Esophagus squamous epithelium (tissue), 5 donors: ENCODE measurements around the gene TSPAN19. TPM values are rescaled to one million over a fixed set of nuclear protein-coding genes. Genes with fewer than 3 reads are reported as not detected.

Experiments used
- DNase-seq: peaks from one replicate; lab custom pipeline; 2025; lab: John Stamatoyannopoulos, UW
- H3K27ac ChIP-seq, 4 donors: fragments of 200-600 bp; sonication (generic); one replicate each; pipeline ENCODE4 v1.5.1; 2016 to 2019; ENCODE audit warnings: mild to moderate bottlenecking in 1 of 4
- H3K27me3 ChIP-seq, 4 donors: fragments of 200-600 bp; sonication (generic); 1 replicate in 3 of 4; 2 replicates in 1 of 4; pipeline versions ENCODE4 v1.5.1 to v1.6.0; 2017 to 2021; ENCODE audit warnings: antibody characterized with exemption in 1 of 4
- H3K36me3 ChIP-seq, 3 donors: fragments of 200-600 bp; sonication (generic); one replicate each; pipeline ENCODE4 v1.5.1; 2016 to 2019
- H3K4me1 ChIP-seq, 3 donors: fragments of 200-600 bp; sonication (generic); one replicate each; pipeline ENCODE4 v1.5.1; 2017 to 2019
- H3K4me3 ChIP-seq, 4 donors: fragments of 200-600 bp; sonication (generic); 1 replicate in 3 of 4; 2 replicates in 1 of 4; pipeline ENCODE4 v1.5.1; 2016 to 2019; ENCODE audit warnings: mild to moderate bottlenecking in 2 of 4, moderate library complexity in 1 of 4
- H3K9me3 ChIP-seq, 3 donors: fragments of 200-600 bp; sonication (generic); one replicate each; pipeline ENCODE4 v1.5.1; 2016 to 2019
- CTCF ChIP-seq, 6 experiments: fragments of 450-650 bp in 4 of 6; fragments of 200-600 bp in 2 of 6; sonication (generic) in 2 of 6; IDR thresholded peaks; one replicate each; pipeline ENCODE4 v1.5.1; 2016 to 2019; ENCODE audit warnings: antibody characterized with exemption in 6 of 6, mild to moderate bottlenecking in 4 of 6, moderate library complexity in 4 of 6
- POLR2A ChIP-seq, 4 donors: fragments of 450-650 bp; IDR thresholded peaks; one replicate each; pipeline ENCODE4 v1.6.1; 2017; ENCODE audit warnings: antibody characterized with exemption in 4 of 4, mild to moderate bottlenecking in 4 of 4, moderate library complexity in 3 of 4
- WGBS, 2 donors: methylation state at CpG; one replicate each; pipeline ENCODE4 v1.1.5; 2018; 5-methylcytosine and 5-hydroxymethylcytosine counted together
- intact Hi-C: fragments of 100-400 bp; cut with DNase I; formaldehyde crosslinking; loops from one replicate; pipeline ENCODE4 v1.15.0; 2022
- total RNA-seq, 4 donors: library from RNA; depleted of rRNA; stranded (reverse); fragments of >200 nt; gene quantifications; one replicate each; pipeline ENCODE4 v1.1.0, GENCODE V29; 2016
- donor health status: DM: yes; HTN: yes; CAD: no.

The TSPAN19 gene
- not detected for total RNA-seq

- Histone ChIP-seq H3K4me1 (peaks cover 0 to 10% (median 0%) of the 10 kb centered on the region in 3 donors), H3K36me3 (no peaks in the 10 kb centered on the region), H3K27ac (no peak within 1 kb of the TSS), H3K4me3 (peak within 1 kb of the TSS; percentile 32 to 63 (median 46)), H3K27me3 (peaks cover 0 to 10% (median 0%) of the 10 kb centered on the region in 4 donors), H3K9me3 (no peaks in the 10 kb centered on the region)
- intact Hi-C loops: no loop called here
- no peak for DNase-seq
- TF ChIP-seq CTCF (IDR thresholded peaks at IDR 0.05): no peak
- TF ChIP-seq POLR2A (IDR thresholded peaks at IDR 0.05): no peak
- WGBS, 2 donors: 1 to 2% methylated on average over 16 to 22 of the region's 22 CpGs
Observed at GRCh38 chr12:85036234-85036707, at the start of gene TSPAN19, which contains the start of gene LRRIQ1. TSS of gene TSPAN19 (minus strand) at chr12:85036277. CDS start at chr12:85029946, 6,331 bp downstream. TSS of gene LRRIQ1 (plus strand) at chr12:85036351. CDS start at chr12:85038177, 1,826 bp downstream.

- intact Hi-C loops: no loop called here
- Histone ChIP-seq H3K27me3 (no peaks in the 10 kb centered on the region), H3K27ac (no peak overlapping the region), H3K9me3 (no peaks in the 10 kb centered on the region), H3K4me1 (no peaks in the 10 kb centered on the region), H3K4me3 (no peak overlapping the region), H3K36me3 (no peaks in the 10 kb centered on the region)
- DNase-seq: no peak
- no peak for TF ChIP-seq POLR2A (IDR thresholded peaks at IDR 0.05)
- no peak for TF ChIP-seq CTCF (IDR thresholded peaks at IDR 0.05)
- 60 to 69% methylated on average over 5 of the region's 5 CpGs for WGBS, 2 donors
Observed at GRCh38 chr12:85085066-85085465, 49.0 kb upstream of the TSPAN19 start.

GRCh38 chr12:85076688-85077430 is 40.8 kb upstream of the TSPAN19 start:
- no peaks in the 10 kb centered on the region for H3K9me3 ChIP-seq
- no peak for TF ChIP-seq POLR2A (IDR thresholded peaks at IDR 0.05)
- peak in 3 of 6 experiments; percentile 10 to 45 (median 31) for TF ChIP-seq CTCF (IDR thresholded peaks at IDR 0.05)
- no peaks in the 10 kb centered on the region for H3K36me3 ChIP-seq
- 0 to 3% methylated on average over 1 of the region's 1 CpG for WGBS, 2 donors
- no peaks in the 10 kb centered on the region for H3K27me3 ChIP-seq
- intact Hi-C loops: no loop called here
- H3K4me1 ChIP-seq: no peaks in the 10 kb centered on the region
- H3K27ac ChIP-seq: no peak overlapping the region
- no peak overlapping the region for H3K4me3 ChIP-seq
- DNase-seq: no peak

- Histone ChIP-seq H3K36me3 (no peaks in the 10 kb centered on the region), H3K4me3 (no peak overlapping the region), H3K4me1 (no peaks in the 10 kb centered on the region), H3K27me3 (no peaks in the 10 kb centered on the region), H3K27ac (no peak overlapping the region), H3K9me3 (no peaks in the 10 kb centered on the region)
- TF ChIP-seq CTCF (IDR thresholded peaks at IDR 0.05) (no peak), POLR2A (IDR thresholded peaks at IDR 0.05) (no peak)
- intact Hi-C loops: no loop called here
- DNase-seq: no peak
- 75 to 88% methylated on average over 1 of the region's 1 CpG for WGBS, 2 donors
Observed at GRCh38 chr12:85072826-85073225, 36.7 kb upstream of the TSPAN19 start.

GRCh38 chr12:85065837-85066482 is 29.9 kb upstream of the TSPAN19 start:
- no peaks in the 10 kb centered on the region for H3K27me3 ChIP-seq
- WGBS, 2 donors: 86 to 88% methylated on average over 3 of the region's 3 CpGs
- H3K9me3 ChIP-seq: no peaks in the 10 kb centered on the region
- no peak for DNase-seq
- no peaks in the 10 kb centered on the region for H3K36me3 ChIP-seq
- no peak overlapping the region for H3K27ac ChIP-seq
- H3K4me1 ChIP-seq: no peaks in the 10 kb centered on the region
- H3K4me3 ChIP-seq: no peak overlapping the region
- TF ChIP-seq CTCF (IDR thresholded peaks at IDR 0.05) (no peak), POLR2A (IDR thresholded peaks at IDR 0.05) (no peak)
- intact Hi-C loops: no loop called here
